Measurements from ENCODE around the gene CAMKV.

Gene CAMKV

DNA sequence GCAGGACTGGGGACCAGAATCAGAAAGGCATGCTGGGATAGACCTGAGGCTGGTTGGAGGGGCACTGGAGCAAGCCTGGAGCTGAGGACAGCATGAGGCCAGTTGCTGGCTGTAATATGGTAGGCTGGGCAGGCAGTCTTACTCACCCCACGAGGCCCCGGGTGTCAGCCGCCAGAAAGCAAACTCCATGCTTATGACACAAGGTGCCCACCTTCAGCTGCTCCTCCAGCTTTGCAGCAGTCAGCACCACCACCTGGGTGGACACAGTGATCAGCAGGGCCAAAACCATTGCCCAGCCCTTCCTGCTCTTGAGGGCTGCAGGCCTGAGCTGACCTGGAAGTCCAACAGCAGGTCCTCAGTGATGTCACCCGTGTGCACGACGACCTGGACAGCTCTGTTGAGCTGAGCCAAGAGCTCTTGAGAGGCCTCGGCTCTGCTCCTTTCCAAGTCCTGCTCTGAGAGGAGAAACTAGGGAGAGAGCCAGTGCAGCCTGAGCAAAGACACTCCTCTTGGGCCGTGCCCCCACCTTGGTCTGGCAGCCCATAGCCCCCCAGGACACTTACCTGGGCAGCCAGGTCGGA, 56.7 kb downstream of the CAMKV start:
- no peak; the same call in none of the 3 replicates for ATAC-seq
- TF ChIP-seq ZFP3 (CRISPR knock-in tag; IDR thresholded peaks at IDR 0.05) (no peak), GLIS3 (CRISPR knock-in tag; IDR thresholded peaks at IDR 0.05) (no peak), CSRNP3 (CRISPR knock-in tag; IDR thresholded peaks at IDR 0.05) (no peak), BACH2 (CRISPR knock-in tag; IDR thresholded peaks at IDR 0.05; ENCODE audit: borderline replicate concordance) (no peak), CSDC2 (CRISPR knock-in tag; IDR thresholded peaks at IDR 0.05) (no peak), ZNF8 (CRISPR knock-in tag; IDR thresholded peaks at IDR 0.05) (no peak), PATZ1 (CRISPR knock-in tag; IDR thresholded peaks at IDR 0.05; ENCODE audit: borderline replicate concordance) (no peak), OSR1 (CRISPR knock-in tag; IDR thresholded peaks at IDR 0.05) (no peak), ZC3H10 (CRISPR knock-in tag; IDR thresholded peaks at IDR 0.05) (no peak), TSHZ2 (CRISPR knock-in tag; IDR thresholded peaks at IDR 0.05) (no peak), PPARA (CRISPR knock-in tag; IDR thresholded peaks at IDR 0.05; ENCODE audit: borderline replicate concordance) (no peak), ESRRG (CRISPR knock-in tag; IDR thresholded peaks at IDR 0.05) (no peak), ZFP30 (CRISPR knock-in tag; IDR thresholded peaks at IDR 0.05) (no peak), ISL1 (CRISPR knock-in tag; IDR thresholded peaks at IDR 0.05) (no peak)
- TF ChIP-seq, protein P1, sequence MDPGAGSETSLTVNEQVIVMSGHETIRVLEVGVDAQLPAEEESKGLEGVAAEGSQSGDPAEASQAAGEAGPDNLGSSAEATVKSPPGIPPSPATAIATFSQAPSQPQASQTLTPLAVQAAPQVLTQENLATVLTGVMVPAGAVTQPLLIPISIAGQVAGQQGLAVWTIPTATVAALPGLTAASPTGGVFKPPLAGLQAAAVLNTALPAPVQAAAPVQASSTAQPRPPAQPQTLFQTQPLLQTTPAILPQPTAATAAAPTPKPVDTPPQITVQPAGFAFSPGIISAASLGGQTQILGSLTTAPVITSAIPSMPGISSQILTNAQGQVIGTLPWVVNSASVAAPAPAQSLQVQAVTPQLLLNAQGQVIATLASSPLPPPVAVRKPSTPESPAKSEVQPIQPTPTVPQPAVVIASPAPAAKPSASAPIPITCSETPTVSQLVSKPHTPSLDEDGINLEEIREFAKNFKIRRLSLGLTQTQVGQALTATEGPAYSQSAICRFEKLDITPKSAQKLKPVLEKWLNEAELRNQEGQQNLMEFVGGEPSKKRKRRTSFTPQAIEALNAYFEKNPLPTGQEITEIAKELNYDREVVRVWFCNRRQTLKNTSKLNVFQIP (CRISPR knock-in tag; IDR thresholded peaks at IDR 0.05; ENCODE audit: borderline replicate concordance, low read depth): no peak
- TF ChIP-seq, protein P2, sequence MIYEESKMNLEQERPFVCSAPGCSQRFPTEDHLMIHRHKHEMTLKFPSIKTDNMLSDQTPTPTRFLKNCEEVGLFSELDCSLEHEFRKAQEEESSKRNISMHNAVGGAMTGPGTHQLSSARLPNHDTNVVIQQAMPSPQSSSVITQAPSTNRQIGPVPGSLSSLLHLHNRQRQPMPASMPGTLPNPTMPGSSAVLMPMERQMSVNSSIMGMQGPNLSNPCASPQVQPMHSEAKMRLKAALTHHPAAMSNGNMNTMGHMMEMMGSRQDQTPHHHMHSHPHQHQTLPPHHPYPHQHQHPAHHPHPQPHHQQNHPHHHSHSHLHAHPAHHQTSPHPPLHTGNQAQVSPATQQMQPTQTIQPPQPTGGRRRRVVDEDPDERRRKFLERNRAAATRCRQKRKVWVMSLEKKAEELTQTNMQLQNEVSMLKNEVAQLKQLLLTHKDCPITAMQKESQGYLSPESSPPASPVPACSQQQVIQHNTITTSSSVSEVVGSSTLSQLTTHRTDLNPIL (CRISPR knock-in tag; IDR thresholded peaks at IDR 0.05; ENCODE audit: low read depth): no peak
